GM18505 (cell line): Measurements from ENCODE around the gene MAGEL2.
"Not testable (repeated sequence)": the region's sequence is repeated elsewhere in the genome, so short reads cannot be mapped to it uniquely, and the experiment has no call there.

Experiments used
- ATAC-seq: cut with Tn5 transposase; IDR thresholded peaks from one replicate; pipeline ENCODE4 v1.9.1; 2021; ENCODE audit not compliant: unreplicated experiment
- POLR2A ChIP-seq: IDR thresholded peaks from 4 replicates; pipeline ENCODE4 v1.6.1; 2011; ENCODE audit warnings: borderline replicate concordance; ENCODE audit not compliant: insufficient read depth, insufficient read length; ENCODE audit errors: extremely low read depth

MAGEL2 gene

DNA sequence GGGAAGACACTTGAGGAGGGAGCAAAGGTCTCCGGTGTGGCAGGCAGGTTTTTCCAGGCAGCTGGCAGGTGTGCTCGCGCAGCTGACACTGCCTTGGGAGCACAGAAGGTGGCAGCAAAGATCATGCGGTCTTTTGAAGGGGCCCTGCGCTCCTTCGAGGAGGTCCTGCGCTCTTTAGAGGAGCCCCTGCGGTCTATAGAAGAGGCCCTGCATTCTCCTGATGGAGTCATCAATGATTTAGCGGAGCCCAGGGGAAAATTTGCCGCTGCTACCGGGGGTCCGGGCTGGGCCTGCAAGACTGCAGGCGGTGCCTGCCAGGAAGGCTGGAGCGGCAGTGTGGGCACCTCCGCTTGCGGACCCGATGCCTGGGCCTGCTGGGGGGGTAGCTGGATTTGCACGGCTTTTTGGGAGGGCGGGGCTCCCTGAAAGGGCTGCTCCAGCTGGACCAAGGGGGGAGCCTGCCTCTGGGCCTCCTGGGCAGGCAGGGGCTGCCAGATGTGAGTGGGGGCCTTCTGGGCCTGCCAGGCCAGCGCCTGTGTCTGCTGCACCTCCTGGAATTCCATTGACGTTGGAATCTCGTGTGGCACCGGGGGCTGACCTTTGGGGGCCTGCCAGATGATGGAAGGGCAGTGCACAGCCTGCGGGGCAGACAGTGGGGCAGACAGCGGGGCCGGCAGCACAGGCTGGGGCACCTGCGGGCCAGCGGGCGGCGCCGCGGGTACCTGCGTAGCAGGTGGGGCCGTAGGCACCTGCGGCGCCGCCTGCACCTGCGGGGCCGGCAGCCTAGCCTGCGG lies 2.1 kb downstream of the MAGEL2 start:
- ATAC-seq: no peak
- no peak for TF ChIP-seq POLR2A

DNA sequence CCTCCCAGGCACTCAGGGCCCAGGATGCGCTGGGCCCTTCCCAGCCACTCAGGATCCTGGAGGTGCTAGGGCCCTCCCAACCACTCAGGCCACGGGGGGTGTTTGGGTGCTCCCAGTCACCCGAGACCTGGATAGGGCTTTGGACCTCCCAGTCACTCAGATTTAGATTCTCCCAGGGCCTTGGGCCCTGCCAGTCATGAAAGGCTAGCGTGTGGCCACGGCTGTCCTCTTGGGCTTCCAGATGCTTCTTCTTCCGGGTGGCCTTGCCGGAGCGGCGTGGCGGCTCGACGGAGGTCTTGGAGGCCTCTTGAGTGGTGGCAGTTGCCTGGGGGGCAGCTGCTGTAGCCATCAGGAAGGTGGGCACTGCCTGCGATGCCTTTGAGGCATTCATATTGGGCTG lies 2.8 kb downstream of the MAGEL2 start:
- no peak for ATAC-seq
- no peak for TF ChIP-seq POLR2A

DNA sequence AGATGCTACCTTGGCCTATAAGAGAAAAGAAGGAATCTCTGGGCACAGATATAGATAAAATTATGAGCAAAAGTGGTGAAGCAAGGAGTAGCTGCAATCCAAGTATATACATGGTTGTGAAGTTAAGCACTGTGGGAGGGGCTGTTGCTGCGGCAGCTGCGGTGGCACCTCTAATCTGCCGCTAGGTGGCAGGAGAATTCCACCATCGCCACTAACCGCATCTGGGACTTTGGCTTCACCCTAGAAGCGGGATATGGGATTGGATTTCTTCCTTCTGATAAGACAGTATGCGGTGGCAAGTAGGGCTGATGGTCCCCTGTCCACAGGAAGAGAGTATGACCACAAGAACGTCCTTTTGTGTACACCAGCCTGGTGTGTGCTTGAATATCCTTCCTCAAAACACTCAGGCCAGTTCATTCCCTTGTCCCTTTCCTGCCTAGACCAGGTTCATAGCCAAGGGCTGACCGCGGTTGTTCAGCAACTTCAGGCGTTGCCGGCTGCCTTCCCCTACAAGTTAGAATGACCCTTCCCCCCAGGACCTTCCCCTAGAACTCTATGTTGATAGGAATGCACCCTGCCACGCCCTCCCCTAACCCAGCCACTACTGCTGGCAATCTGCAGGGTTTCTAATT lies 5.1 kb downstream of the MAGEL2 start:
- TF ChIP-seq POLR2A: no peak
- ATAC-seq: no peak

DNA sequence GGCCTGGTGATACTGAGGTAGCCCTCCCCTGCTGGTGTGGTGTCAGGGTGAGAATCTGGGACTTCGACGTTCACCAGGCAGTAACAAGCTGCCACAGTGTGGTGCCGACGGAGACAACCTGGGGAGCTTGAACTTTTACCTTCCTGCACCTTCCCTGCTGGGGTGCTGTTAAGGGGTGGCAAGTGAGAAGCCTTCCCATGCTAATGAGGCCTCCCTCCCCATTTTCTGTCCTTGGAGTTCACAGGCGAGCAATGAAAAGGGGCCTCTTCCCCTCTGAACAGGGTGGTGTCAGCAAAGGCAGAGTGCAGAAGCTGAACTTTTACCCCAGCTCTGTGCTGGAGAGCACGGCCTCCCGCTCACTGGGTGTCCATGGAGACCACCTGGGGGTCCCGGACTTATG lies 13.5 kb downstream of the MAGEL2 start:
- no peak for TF ChIP-seq POLR2A
- ATAC-seq: no peak

DNA sequence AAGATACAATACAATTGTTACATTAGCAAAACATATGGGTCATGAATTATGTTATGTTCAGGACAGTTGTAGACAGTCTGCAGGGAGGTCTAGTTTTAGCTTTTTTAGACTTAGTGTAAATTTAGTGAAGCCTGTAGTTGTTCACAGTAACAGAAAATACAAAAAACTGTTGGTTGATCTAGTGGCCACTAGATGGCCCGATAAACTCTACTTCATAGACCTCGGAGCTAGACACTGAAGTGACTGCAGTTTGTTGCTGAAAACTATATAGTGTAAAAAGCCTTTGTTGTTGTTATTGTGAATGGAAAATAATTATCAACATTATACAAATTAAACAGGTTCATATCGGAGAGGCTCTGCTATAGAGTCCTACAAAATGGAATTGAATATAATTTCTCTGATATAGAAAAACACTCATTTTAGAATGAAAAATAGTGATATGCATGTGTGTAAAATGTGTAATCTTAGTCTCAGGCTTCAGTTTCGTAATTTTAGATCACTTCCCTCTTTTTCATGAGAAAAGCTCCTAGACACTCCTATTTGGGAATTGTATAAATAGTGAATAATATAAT lies 18.3 kb downstream of the MAGEL2 start:
- no peak for TF ChIP-seq POLR2A
- no peak for ATAC-seq

DNA sequence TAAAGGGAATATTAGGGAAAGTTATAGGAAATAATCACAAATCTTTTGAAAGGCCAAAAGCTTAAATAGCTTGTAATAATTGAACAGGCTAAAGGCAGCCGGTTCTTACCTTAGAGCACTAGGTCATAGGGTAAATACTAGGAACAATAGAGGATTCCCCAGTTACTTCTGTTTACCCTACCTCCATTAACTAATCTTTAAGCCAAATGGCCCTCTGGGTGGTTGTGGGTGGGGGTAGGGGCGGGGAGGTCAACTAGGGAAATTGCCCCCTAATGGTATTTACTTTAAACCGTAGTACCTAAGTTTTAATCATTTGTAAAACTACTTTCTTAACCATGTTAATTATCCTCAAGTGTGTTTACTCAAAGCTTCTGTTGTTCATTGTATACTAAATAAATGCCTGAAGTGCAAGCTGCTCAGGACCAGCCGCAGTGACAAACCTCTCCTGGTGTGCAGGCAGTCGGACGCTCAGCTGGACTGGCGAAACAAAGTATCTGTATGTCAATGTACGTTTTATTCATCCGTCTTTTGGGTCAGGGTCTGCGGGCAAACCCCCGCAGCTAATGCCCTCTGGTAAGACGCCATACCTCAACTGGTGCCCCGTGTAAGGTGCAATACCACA lies 18.9 kb downstream of the MAGEL2 start:
- TF ChIP-seq POLR2A: no peak
- ATAC-seq: no peak

DNA sequence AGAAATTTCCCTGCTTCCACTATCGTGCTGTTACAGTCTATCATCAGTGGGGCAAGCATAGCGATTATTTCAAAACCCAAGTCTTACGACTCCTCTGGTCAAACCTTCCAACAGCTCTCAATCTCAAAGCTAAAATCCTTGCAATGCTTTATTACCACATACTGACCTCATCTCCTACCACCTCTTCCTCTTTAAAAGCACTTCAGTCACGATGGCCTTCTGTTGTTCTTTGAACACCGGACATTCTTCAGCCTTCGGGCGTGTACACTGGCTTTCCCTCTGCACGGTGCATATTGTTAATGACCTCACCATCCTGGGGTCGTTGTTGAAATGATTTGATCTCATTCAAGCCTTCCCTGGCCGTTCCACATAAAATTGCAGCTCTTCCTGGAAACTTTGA lies 31.1 kb downstream of the MAGEL2 start:
- no peak for ATAC-seq
- TF ChIP-seq POLR2A: no peak

DNA sequence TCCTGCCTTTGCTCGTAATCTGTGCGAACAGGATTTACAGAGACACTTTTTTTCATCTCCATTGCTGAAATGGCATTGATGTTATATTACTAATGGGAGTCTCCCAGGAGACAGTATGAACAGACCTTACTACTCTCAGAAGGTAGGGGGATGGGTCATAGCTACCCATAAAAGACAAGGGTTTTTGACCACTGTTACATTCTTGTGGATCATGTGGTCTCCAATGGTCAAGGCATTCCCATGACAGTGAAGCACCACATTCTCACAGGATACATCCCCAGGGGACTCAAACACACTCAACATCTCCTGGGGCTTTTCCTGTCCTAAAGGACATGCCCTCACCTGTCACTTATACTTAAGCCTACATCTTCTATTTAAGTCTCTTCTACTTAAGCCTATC lies 41.4 kb downstream of the MAGEL2 start:
- TF ChIP-seq POLR2A: no peak
- no peak for ATAC-seq

DNA sequence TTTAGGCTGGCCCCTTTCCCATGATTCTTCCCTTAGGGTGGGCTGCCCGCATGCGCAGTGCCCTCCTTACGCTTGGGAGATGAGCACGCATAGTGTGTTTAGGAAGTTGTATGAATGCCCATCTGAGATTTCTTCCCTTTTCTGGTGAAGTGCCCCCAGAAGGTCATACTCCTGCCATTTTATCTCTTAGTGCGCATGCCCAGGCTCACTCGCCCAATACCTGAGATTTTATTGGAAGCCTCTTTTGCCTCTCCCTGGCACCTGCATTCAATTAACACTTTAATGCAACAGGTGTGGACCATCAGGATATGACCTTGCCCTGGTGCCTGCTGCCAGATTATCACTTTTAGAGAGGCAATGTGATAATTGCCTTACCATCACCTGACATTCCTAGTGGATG lies 45.5 kb downstream of the MAGEL2 start:
- no peak for ATAC-seq
- no peak for TF ChIP-seq POLR2A

DNA sequence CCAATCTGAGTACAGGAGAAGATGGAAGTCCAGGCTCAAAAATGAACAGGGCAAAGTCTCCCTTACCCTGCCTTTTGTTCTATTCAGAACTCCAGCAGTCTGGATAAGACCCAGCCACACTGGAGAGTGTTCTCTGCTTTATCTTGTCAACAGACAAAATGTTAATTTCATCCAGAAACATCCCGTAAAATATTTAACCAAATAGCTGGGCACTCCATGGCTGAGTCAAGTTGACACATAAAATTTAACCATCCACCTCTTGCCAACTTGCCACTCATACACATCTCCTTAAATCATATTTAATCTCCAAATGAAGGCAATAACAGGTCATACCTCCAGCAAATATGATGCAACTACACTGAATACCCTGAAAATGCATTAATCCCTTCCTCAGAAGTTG lies 48.6 kb downstream of the MAGEL2 start:
- TF ChIP-seq POLR2A: no peak
- ATAC-seq: no peak

DNA sequence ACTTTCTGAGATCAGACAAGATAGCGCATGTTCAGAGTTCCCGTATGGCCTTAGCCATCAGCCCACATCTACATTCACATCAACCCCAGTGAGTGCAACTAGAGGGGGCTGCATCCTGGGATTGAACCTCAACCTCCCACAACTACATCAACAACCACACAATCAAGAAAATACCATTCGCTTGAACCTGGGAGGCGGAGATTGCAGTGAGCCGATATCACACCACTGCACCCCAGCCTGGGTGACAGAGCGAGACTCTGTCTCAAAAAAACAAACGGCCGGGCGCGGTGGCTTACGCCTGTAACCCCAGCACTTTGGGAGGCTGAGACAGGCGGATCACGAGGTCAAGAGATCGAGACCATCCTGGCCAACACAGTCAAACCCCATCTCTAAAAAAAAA lies 50.4 kb downstream of the MAGEL2 start:
- ATAC-seq: not testable (repeated sequence)

DNA sequence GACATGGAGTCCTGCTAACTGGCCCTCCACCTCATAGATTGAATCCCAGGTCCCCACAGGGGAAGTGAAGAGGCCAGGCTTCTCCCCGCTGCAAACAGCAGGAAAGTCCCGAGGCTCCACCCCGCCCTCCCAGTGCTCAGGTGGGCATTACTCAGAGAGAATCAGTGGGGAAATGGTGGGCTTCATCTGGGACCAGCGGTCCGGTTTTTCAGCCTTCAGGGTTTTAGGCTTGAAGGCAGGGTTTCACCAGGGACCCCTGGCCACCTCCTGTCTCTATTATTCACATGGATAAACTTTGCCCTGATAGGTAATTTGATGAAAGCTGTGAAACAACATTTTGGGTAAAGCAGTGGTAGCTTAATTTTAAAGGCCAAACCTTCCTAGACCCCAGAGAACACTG lies 50.9 kb downstream of the MAGEL2 start:
- no peak for ATAC-seq
- no peak for TF ChIP-seq POLR2A

DNA sequence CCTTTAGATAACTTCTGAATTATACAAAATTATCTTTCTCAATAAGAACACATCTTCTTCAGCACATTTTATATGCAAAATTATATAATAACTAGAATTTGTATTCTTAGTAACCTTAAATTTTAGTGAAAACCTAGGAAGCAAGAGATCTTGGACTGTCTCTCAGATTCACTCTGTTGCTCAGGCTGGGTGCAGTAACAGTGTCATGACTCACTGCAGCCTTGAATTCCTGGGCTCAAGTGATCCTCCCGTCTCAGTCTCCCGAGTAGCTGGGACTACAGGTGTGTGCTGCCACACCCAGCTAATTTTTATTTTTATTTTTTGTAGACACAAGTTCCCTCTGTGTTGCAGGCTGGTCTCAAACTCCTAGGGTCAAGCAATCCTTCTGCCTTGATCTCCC lies 52.3 kb downstream of the MAGEL2 start:
- no peak for TF ChIP-seq POLR2A
- ATAC-seq: no peak

DNA sequence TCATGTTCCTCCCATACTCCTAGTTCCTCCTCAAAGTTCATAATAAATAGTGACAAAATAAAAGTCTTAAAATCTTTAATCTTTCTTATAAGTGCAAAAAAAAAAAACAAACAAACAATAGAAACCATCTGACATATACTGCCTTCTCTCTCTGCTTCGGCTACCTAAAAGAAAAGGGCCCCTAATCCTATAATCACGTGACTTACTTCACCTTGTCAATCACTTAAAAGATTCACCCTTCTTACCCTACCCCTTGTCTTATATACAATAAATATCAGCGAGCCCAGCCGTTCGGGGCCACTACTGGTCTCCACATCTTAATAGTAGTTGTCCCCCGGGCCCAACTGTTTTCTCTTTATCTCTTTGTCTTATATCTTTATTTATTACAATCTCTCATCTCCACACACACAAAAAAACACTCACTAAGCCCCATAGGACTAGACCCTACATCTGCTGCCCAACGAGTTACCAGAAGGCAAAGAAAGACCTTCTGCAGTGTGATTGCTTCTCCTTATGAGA lies 53.4 kb downstream of the MAGEL2 start:
- no peak for TF ChIP-seq POLR2A
- ATAC-seq: no peak
